ENCODE measurements around the gene ABTB1.

DNA sequence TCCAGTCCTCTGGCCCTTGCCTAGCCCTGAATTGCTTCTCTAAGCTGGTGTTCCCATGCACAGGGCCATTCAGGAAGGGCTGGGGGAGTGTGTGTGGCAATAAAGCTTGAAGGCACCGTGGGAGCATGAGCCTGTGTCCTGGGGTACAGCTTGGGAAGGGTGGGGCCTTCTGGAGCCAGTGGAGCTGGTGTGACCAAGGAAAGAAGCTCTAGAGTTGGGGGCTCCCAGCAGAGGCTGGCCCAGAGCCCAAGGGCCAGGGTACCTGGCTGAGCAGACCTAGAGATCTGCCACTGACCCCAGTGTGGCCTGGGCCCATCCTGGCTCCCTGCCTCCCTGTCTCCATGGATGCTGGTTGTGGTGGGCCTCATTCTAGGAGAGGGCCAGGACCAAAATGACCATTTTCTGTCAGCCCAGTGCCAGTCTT, 8.1 kb downstream of the ABTB1 start:
- TF ChIP-seq POLR2AphosphoS5 (IDR thresholded peaks at IDR 0.05; ENCODE audit: borderline replicate concordance, low read depth, low read length): no peak
- TF ChIP-seq EZH2 (IDR thresholded peaks at IDR 0.05): no peak

All from SK-N-MC (cell line).